Putamen (tissue), 1 donor: Measurements from ENCODE around the gene ERCC4.
A peak's percentile ranks its signal among the peaks of the same experiment; 100 is the strongest.

Experiments
- DNase-seq: peaks from one replicate; pipeline ENCODE4 v3.0.0-alpha.2; 2016; ENCODE audit warnings: low spot score

ERCC4 gene

GRCh38 chr16:13994239-13995106 is 74.5 kb downstream of the ERCC4 start:
- no peak for DNase-seq

DNA sequence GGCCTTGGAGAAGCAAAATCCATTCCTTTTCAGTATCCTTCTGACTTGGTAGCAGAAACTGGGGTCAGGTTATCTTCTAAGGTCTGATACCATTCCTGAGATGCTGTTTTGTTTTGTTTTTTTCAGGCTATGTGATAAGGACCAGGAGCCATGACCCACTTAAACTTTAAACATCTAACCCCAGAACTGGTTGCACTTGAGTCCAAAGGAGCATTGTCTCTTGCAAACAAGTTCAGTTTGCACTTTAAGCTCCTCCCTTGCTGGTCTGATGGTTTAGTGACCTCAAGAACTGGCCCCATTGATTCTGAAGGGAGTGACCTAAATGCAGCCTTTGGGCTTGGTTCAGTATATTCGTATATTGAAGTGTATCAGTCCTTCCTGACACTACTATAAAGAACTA is 75.2 kb downstream of the ERCC4 start:
- DNase-seq, result no peak

- DNase-seq, result no peak
These were observed 76.9 kb downstream of the ERCC4 start for GRCh38 chr16:13996778-13997288.

- DNase-seq, result no peak
These were observed 77.6 kb downstream of the ERCC4 start for GRCh38 chr16:13997526-13997925.

DNA sequence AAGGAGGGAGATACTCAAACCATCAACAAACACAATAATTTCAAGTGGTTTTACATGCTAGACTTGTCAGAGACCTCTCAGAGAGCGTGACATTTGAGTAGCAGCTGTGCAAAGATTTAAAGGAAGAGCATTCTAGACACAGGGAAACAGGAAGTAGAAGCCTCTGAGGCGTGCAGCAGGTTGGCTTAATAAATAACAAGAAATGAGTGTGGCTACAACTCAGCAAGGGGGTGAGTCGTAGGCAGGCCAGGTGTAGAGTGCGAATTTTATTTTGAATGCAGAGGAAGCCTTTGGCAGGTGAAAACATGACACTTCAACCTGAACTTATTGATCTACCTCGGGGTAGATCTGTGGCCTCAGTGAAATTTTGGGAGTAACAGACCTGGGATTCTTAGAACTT is 78.0 kb downstream of the ERCC4 start:
- no peak for DNase-seq

- no peak for DNase-seq
These were observed 79.3 kb downstream of the ERCC4 start for GRCh38 chr16:13999071-13999894.

GRCh38 chr16:13999895-14000425 is 80.0 kb downstream of the ERCC4 start:
- peak; percentile 64 for DNase-seq

- no peak for DNase-seq
These were observed 81.6 kb downstream of the ERCC4 start for GRCh38 chr16:14001521-14001920.
